ENCODE measurements around the gene CDK6. TPM values are rescaled to one million over a fixed set of nuclear protein-coding genes. Genes with fewer than 3 reads are reported as not detected.

The CDK6 gene
- total and polyA plus RNA-seq, 10 of the 15 experiments (the other 5 are each of a cell fraction or from before 2014, with no cell fraction given): 8.0 to 118 (median 45.8) TPM

DNA sequence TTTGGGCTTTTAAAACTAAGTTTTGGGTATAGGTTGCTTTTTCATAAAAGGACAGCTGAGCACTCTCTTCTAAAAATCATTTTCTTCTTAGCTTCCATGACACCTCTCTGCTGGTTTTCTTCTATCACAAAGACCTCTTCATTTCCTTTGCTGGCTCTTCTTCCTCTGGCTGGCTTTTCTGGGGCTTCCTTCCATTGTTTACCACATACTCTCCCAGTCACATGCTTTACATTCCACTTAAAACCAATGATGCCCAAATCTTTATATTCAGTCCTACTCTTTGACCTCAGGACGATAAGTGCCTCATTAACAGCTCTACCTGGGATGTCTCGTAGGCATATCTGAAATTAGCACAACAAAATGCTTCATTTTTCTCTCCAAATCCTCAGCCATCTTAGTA lies 273.0 kb downstream of the CDK6 start:
- ChIA-PET POLR2A (interaction anchor here (0.9 kb wide), 1 partner anchor 10 kb away, joined by 3 read pairs; no protein-coding TSS in a partner anchor), RAD21 (ENCODE audit: unreplicated experiment) (no interaction called here), CTCF (interaction anchor here (0.6 to 0.8 kb wide), 2 partner anchors 26 to 471 kb away, joined by 3 read pairs; no protein-coding TSS in a partner anchor), SMC1A (ENCODE audit: uncharacterized antibody, unreplicated experiment) (interaction anchor here (1.1 to 1.9 kb wide), 4 partner anchors 15 to 47 kb away, joined by 3 to 6 read pairs (median 4); partner anchors contain the start of gene RBM48)
- H3K4me1 ChIP-seq (ENCODE audit: control insufficient read depth, insufficient read depth, low read length): no peaks in the 10 kb centered on the region
- FAIRE-seq (no peak), ATAC-seq (no peak), DNase-seq (ENCODE audit: low read depth, low spot score) (no peak)
- no peaks in the 10 kb centered on the region for H3K27me3 ChIP-seq (replicated peaks in 1 of 2; ENCODE audit: control insufficient read depth in 2 of 2, insufficient read depth in 2 of 2, low read length in 1 of 2)
- intact Hi-C loops (cut with micrococcal nuclease; ENCODE audit: unreplicated experiment): no loop called here
- 96% methylated on average over 2 of the region's 2 CpGs for WGBS (ENCODE audit: insufficient coverage, insufficient replicate concordance, low lambda C conversion rate, missing lambda C conversion rate)
- H3K79me2 ChIP-seq (ENCODE audit: control insufficient read depth, insufficient read depth, low read length): no peaks in the 10 kb centered on the region
- H2AFZ ChIP-seq (ENCODE audit: control insufficient read depth, low read depth, low read length): no peak overlapping the region
- H3K36me3 ChIP-seq (ENCODE audit: control insufficient read depth in 2 of 2, insufficient read depth in 2 of 2, low read length in 1 of 2): peaks cover 3 to 30% of the 10 kb centered on the region in 2 experiments
- H3K9me3 ChIP-seq (replicated peaks; ENCODE audit: control insufficient read depth, insufficient read depth, low read length): no peaks in the 10 kb centered on the region
- BruUV-seq (replicated peaks): no TSS peak
- TF ChIP-seq, protein P1, sequence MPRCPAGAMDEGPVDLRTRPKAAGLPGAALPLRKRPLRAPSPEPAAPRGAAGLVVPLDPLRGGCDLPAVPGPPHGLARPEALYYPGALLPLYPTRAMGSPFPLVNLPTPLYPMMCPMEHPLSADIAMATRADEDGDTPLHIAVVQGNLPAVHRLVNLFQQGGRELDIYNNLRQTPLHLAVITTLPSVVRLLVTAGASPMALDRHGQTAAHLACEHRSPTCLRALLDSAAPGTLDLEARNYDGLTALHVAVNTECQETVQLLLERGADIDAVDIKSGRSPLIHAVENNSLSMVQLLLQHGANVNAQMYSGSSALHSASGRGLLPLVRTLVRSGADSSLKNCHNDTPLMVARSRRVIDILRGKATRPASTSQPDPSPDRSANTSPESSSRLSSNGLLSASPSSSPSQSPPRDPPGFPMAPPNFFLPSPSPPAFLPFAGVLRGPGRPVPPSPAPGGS (IDR thresholded peaks at IDR 0.05; ENCODE audit: borderline replicate concordance, insufficient read depth, low read depth, low read length, poor library complexity, severe bottlenecking): no peak
- TF ChIP-seq ZNF24 (IDR thresholded peaks at IDR 0.05) (no peak), NBN (IDR thresholded peaks at IDR 0.05) (no peak), RCOR1 (conservative IDR thresholded peaks at IDR 0.05; ENCODE audit: low read depth, low read length) (no peak), KLF5 (IDR thresholded peaks at IDR 0.05; ENCODE audit: partially characterized antibody) (no peak), CHD4 (IDR thresholded peaks at IDR 0.05) (no peak), POLR2AphosphoS5 (IDR thresholded peaks at IDR 0.05; ENCODE audit: low read length) (no peak), SMAD5 (IDR thresholded peaks at IDR 0.05; ENCODE audit: low read depth) (no peak), BCL11A (IDR thresholded peaks at IDR 0.05; ENCODE audit: low read depth, low read length) (no peak), EGR1 (IDR thresholded peaks at IDR 0.05; ENCODE audit: borderline replicate concordance in 1 of 2, low read depth in 2 of 2, low read length in 2 of 2) (no peak)
- TF ChIP-seq, protein P2, sequence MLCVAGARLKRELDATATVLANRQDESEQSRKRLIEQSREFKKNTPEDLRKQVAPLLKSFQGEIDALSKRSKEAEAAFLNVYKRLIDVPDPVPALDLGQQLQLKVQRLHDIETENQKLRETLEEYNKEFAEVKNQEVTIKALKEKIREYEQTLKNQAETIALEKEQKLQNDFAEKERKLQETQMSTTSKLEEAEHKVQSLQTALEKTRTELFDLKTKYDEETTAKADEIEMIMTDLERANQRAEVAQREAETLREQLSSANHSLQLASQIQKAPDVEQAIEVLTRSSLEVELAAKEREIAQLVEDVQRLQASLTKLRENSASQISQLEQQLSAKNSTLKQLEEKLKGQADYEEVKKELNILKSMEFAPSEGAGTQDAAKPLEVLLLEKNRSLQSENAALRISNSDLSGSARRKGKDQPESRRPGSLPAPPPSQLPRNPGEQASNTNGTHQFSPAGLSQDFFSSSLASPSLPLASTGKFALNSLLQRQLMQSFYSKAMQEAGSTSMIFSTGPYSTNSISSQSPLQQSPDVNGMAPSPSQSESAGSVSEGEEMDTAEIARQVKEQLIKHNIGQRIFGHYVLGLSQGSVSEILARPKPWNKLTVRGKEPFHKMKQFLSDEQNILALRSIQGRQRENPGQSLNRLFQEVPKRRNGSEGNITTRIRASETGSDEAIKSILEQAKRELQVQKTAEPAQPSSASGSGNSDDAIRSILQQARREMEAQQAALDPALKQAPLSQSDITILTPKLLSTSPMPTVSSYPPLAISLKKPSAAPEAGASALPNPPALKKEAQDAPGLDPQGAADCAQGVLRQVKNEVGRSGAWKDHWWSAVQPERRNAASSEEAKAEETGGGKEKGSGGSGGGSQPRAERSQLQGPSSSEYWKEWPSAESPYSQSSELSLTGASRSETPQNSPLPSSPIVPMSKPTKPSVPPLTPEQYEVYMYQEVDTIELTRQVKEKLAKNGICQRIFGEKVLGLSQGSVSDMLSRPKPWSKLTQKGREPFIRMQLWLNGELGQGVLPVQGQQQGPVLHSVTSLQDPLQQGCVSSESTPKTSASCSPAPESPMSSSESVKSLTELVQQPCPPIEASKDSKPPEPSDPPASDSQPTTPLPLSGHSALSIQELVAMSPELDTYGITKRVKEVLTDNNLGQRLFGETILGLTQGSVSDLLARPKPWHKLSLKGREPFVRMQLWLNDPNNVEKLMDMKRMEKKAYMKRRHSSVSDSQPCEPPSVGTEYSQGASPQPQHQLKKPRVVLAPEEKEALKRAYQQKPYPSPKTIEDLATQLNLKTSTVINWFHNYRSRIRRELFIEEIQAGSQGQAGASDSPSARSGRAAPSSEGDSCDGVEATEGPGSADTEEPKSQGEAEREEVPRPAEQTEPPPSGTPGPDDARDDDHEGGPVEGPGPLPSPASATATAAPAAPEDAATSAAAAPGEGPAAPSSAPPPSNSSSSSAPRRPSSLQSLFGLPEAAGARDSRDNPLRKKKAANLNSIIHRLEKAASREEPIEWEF (IDR thresholded peaks at IDR 0.05; ENCODE audit: insufficient replicate concordance, low read depth, low read length): no peak
- TF ChIP-seq, protein P3, sequence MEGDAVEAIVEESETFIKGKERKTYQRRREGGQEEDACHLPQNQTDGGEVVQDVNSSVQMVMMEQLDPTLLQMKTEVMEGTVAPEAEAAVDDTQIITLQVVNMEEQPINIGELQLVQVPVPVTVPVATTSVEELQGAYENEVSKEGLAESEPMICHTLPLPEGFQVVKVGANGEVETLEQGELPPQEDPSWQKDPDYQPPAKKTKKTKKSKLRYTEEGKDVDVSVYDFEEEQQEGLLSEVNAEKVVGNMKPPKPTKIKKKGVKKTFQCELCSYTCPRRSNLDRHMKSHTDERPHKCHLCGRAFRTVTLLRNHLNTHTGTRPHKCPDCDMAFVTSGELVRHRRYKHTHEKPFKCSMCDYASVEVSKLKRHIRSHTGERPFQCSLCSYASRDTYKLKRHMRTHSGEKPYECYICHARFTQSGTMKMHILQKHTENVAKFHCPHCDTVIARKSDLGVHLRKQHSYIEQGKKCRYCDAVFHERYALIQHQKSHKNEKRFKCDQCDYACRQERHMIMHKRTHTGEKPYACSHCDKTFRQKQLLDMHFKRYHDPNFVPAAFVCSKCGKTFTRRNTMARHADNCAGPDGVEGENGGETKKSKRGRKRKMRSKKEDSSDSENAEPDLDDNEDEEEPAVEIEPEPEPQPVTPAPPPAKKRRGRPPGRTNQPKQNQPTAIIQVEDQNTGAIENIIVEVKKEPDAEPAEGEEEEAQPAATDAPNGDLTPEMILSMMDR (IDR thresholded peaks at IDR 0.05 in 2 of 3, conservative IDR thresholded peaks at IDR 0.05 in 1 of 3; ENCODE audit: control insufficient read depth in 2 of 3, extremely low read depth in 1 of 3, insufficient read depth in 1 of 3, low read depth in 3 of 3, low read length in 3 of 3): no peak
- TF ChIP-seq, protein P4, sequence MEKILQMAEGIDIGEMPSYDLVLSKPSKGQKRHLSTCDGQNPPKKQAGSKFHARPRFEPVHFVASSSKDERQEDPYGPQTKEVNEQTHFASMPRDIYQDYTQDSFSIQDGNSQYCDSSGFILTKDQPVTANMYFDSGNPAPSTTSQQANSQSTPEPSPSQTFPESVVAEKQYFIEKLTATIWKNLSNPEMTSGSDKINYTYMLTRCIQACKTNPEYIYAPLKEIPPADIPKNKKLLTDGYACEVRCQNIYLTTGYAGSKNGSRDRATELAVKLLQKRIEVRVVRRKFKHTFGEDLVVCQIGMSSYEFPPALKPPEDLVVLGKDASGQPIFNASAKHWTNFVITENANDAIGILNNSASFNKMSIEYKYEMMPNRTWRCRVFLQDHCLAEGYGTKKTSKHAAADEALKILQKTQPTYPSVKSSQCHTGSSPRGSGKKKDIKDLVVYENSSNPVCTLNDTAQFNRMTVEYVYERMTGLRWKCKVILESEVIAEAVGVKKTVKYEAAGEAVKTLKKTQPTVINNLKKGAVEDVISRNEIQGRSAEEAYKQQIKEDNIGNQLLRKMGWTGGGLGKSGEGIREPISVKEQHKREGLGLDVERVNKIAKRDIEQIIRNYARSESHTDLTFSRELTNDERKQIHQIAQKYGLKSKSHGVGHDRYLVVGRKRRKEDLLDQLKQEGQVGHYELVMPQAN (conservative IDR thresholded peaks at IDR 0.05): no peak
- no peak overlapping the region for H3K9ac ChIP-seq (ENCODE audit: control insufficient read depth, insufficient read depth, low read length)
- no peaks in the 10 kb centered on the region for H4K20me1 ChIP-seq (ENCODE audit: control insufficient read depth, insufficient read depth)
- H3K27ac ChIP-seq (ENCODE audit: control insufficient read depth, insufficient read depth): no peak overlapping the region
- H3K4me2 ChIP-seq (ENCODE audit: control insufficient read depth, insufficient read depth): no peak overlapping the region
- in situ Hi-C loops (cut with MboI): no loop called here
- no peak overlapping the region for H3K4me3 ChIP-seq

Data from GM12878 (cell line).